Fibroblast of lung (primary cell): Measurements from ENCODE around the gene MYLK3.

Experiments
- EZH2 ChIP-seq: IDR thresholded peaks from 2 replicates; pipeline ENCODE4 v1.5.1; 2012; ENCODE audit warnings: low read length, control low read depth, mild to moderate bottlenecking; ENCODE audit errors: missing control alignments
- TF ChIP-seq, protein P1 (sequence below), 2 donors: IDR thresholded peaks in 1 of 2; conservative IDR thresholded peaks in 1 of 2; 1 replicate in 1 of 2; 2 replicates in 1 of 2; pipeline ENCODE4 v1.5.1; 2011 to 2012; ENCODE audit warnings: low read length in 2 of 2, control low read depth in 1 of 2, inconsistent platforms in 1 of 2, low read depth in 1 of 2, mild to moderate bottlenecking in 1 of 2

- no peak for TF ChIP-seq EZH2
- TF ChIP-seq, protein P1, sequence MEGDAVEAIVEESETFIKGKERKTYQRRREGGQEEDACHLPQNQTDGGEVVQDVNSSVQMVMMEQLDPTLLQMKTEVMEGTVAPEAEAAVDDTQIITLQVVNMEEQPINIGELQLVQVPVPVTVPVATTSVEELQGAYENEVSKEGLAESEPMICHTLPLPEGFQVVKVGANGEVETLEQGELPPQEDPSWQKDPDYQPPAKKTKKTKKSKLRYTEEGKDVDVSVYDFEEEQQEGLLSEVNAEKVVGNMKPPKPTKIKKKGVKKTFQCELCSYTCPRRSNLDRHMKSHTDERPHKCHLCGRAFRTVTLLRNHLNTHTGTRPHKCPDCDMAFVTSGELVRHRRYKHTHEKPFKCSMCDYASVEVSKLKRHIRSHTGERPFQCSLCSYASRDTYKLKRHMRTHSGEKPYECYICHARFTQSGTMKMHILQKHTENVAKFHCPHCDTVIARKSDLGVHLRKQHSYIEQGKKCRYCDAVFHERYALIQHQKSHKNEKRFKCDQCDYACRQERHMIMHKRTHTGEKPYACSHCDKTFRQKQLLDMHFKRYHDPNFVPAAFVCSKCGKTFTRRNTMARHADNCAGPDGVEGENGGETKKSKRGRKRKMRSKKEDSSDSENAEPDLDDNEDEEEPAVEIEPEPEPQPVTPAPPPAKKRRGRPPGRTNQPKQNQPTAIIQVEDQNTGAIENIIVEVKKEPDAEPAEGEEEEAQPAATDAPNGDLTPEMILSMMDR (conservative IDR thresholded peaks at IDR 0.05 in 1 of 2, IDR thresholded peaks at IDR 0.05 in 1 of 2; ENCODE audit: low read depth in 1 of 2, low read length in 2 of 2): no peak
These were observed 15.0 kb upstream of the MYLK3 start for GRCh38 chr16:46763147-46763546.
